HepG2 (cell line): Measurements from ENCODE around the gene PDZD8. TPM values are rescaled to one million over a fixed set of nuclear protein-coding genes. Genes with fewer than 3 reads are reported as not detected.
A peak's percentile ranks its signal among the peaks of the same experiment; 100 is the strongest.

Experiments
- ATAC-seq: fragments of 200-7000 bp; cut with Tn5 transposase; 3 replicates; pipeline ENCODE4 v1.9.1; 2020; ENCODE audit warnings: mild to moderate bottlenecking, moderate library complexity
- BruUV-seq: library from RNA; stranded (reverse); fragments of 400-500 nt; replicated peaks from 2 replicates; lab custom pipeline; 2021; lab: Mats Ljungman, UMichigan
- CTCF ChIA-PET: fragments of 300-600 bp; formaldehyde crosslinking; extraction: SDS; loops from one replicate; lab custom pipeline; 2021; ENCODE audit warnings: low total read pairs, inconsistent platforms, low intra/inter-chr PET ratio; lab: Yijun Ruan, JAX
- POLR2A ChIA-PET: fragments of 350-600 bp; sonication (Branson Sonifier 250); formaldehyde crosslinking; loops from one replicate; lab custom pipeline; 2020; ENCODE audit warnings: antibody characterized with exemption, inconsistent platforms; lab: Yijun Ruan, JAX
- DNase-seq: peaks from one replicate; pipeline ENCODE4 v3.0.0-alpha.2; 2015; ENCODE audit warnings: low spot score
- FAIRE-seq: peaks from 3 replicates; lab custom pipeline; 2011; peaks lifted over from hg19 to GRCh38; lab: Jason Lieb, UNC
- H2AFZ ChIP-seq: one replicate; pipeline ENCODE4 v1.6.1; 2011; ENCODE audit warnings: low read length, inconsistent platforms
- H3K27ac ChIP-seq: fragments of 300-600 bp; 3 replicates; pipeline ENCODE4 v1.8.0; 2011; ENCODE audit warnings: mixed run types, mild to moderate bottlenecking, mixed read lengths, low read length, inconsistent platforms; ENCODE audit not compliant: insufficient read depth; ENCODE audit errors: extremely low read length
- H3K27me3 ChIP-seq, 2 experiments: fragments of 200-600 bp in 1 of 2; 2 replicates in 1 of 2; 3 replicates in 1 of 2; pipeline versions ENCODE4 v1.6.0 to v1.8.0; 2011; ENCODE audit warnings: low read length in 2 of 2, mild to moderate bottlenecking in 2 of 2, moderate library complexity in 2 of 2, inconsistent platforms in 1 of 2; ENCODE audit not compliant: insufficient read depth in 2 of 2, control insufficient read depth in 1 of 2
- H3K36me3 ChIP-seq, 2 experiments: fragments of 200-600 bp in 1 of 2; replicated peaks in 1 of 2; 2 replicates in 1 of 2; 3 replicates in 1 of 2; pipeline versions ENCODE4 v1.5.1 to v1.8.0; 2011; ENCODE audit warnings: low read length in 2 of 2, inconsistent platforms in 1 of 2; ENCODE audit not compliant: insufficient read depth in 2 of 2, control insufficient read depth in 1 of 2
- H3K4me1 ChIP-seq: 2 replicates; pipeline ENCODE4 v1.5.1; 2012; ENCODE audit warnings: low read length, inconsistent platforms; ENCODE audit not compliant: insufficient read depth
- H3K4me2 ChIP-seq: 2 replicates; pipeline ENCODE4 v1.6.0; 2011; ENCODE audit warnings: low read depth, low read length, inconsistent platforms
- H3K4me3 ChIP-seq, 3 experiments: fragments of 200-600 bp in 1 of 3; sonication (generic), shearing (Covaris generic) in 1 of 3; replicated peaks in 1 of 3; 2 replicates each; pipeline ENCODE4 v1.5.1; 2011 to 2016; ENCODE audit warnings: low read length in 3 of 3, inconsistent platforms in 2 of 3, low read depth in 2 of 3, mild to moderate bottlenecking in 2 of 3, control low read depth in 1 of 3, mixed read lengths in 1 of 3; ENCODE audit not compliant: insufficient read depth in 1 of 3
- H3K79me2 ChIP-seq: one replicate; pipeline ENCODE4 v1.6.1; 2011; ENCODE audit warnings: low read length, inconsistent platforms; ENCODE audit not compliant: insufficient read depth
- H3K9ac ChIP-seq: 2 replicates; pipeline ENCODE4 v1.6.0; 2011; ENCODE audit warnings: mild to moderate bottlenecking, low read depth, low read length, inconsistent platforms; ENCODE audit not compliant: insufficient read depth
- H3K9me3 ChIP-seq: 2 replicates; pipeline ENCODE4 v1.5.1; 2012; ENCODE audit warnings: mild to moderate bottlenecking, low read length
- H4K20me1 ChIP-seq: 2 replicates; pipeline ENCODE4 v1.6.0; 2011; ENCODE audit warnings: inconsistent platforms, mild to moderate bottlenecking, low read length, moderate library complexity; ENCODE audit not compliant: insufficient read depth
- CEBPB ChIP-seq: IDR thresholded peaks from 2 replicates; pipeline ENCODE4 v1.6.1; 2011; ENCODE audit warnings: low read depth, low read length, improper control_type of control experiment, borderline replicate concordance
- NR3C1 ChIP-seq: sonication (generic); formaldehyde crosslinking; IDR thresholded peaks from 2 replicates; pipeline ENCODE4 v1.4.0; 2020; ENCODE audit warnings: missing genetic modification reagents
- PRPF4 ChIP-seq: fragments of 200-400 bp; formaldehyde crosslinking; IDR thresholded peaks from 2 replicates; pipeline ENCODE4 v1.6.1; 2016; ENCODE audit warnings: low read length, low read depth; ENCODE audit not compliant: poor library complexity, severe bottlenecking
- ZMYM3 ChIP-seq: sonication (generic); formaldehyde crosslinking; IDR thresholded peaks from 2 replicates; pipeline ENCODE4 v1.5.1; 2020; ENCODE audit warnings: mild to moderate bottlenecking, missing genetic modification reagents
- ZNF232 ChIP-seq: sonication (generic); formaldehyde crosslinking; IDR thresholded peaks from 2 replicates; pipeline ENCODE4 v1.4.0; 2020; ENCODE audit warnings: missing genetic modification reagents, borderline replicate concordance
- ZNF503 ChIP-seq: sonication (generic); formaldehyde crosslinking; IDR thresholded peaks from 2 replicates; pipeline ENCODE4 v1.4.0; 2020; ENCODE audit warnings: missing genetic modification reagents
- ZNF646 ChIP-seq: sonication (generic); formaldehyde crosslinking; IDR thresholded peaks from 2 replicates; pipeline ENCODE4 v1.9.0; 2021; ENCODE audit warnings: mild to moderate bottlenecking, missing genetic modification reagents
- ZNF691 ChIP-seq: sonication (generic); formaldehyde crosslinking; IDR thresholded peaks from 2 replicates; pipeline ENCODE4 v1.4.0; 2020; ENCODE audit warnings: missing genetic modification reagents, low read depth, mild to moderate bottlenecking, borderline replicate concordance
- whole genome bisulfite sequencing: methylation state at CpG from one replicate; pipeline ENCODE4 v1.1.6; 2017; ENCODE audit warnings: low lambda C conversion rate; 5-methylcytosine and 5-hydroxymethylcytosine counted together
- in situ Hi-C: cut with HindIII; loops from 2 replicates; pipeline ENCODE4 v1.10.0; 2017; ENCODE audit warnings: low pct_unique_long_range_greater_than_20kb; ENCODE audit not compliant: extremely low pct_ligation_motif_present
- intact Hi-C: fragments of 100-400 bp; cut with micrococcal nuclease; formaldehyde crosslinking; loops from one replicate; pipeline ENCODE4 v1.10.0; 2022; ENCODE audit not compliant: unreplicated experiment
- polyA plus RNA-seq, 8 experiments: library from polyadenylated mRNA; depleted of rRNA in 3 of 8; stranded (reverse) in 7 of 8; unstranded in 1 of 8; fragments of >200 nt; fragmentation: Illumina TruSeq in 4 of 8; extraction: Trizol in 4 of 8; gene quantifications; 2 replicates each; pipeline versions ENCODE4 v1.2.1 to v1.2.3, GENCODE V29; 2011 to 2016; ENCODE audit warnings: low read depth in 4 of 8, missing spikeins in 1 of 8, mixed read lengths in 1 of 8; ENCODE audit not compliant: insufficient read depth in 1 of 8
- total RNA-seq, 5 experiments: library from RNA; depleted of rRNA; stranded (reverse); fragments of >200 nt; fragmentation: Illumina TruSeq; extraction: Trizol; gene quantifications; 2 replicates each; pipeline ENCODE4 v1.2.3, GENCODE V29; 2016; ENCODE audit warnings: low read depth in 1 of 5

Gene PDZD8
- total and polyA plus RNA-seq, 2 of the 13 experiments (the other 11 are each of a cell fraction or from before 2014, with no cell fraction given) = 11.2 to 32.0 TPM

GRCh38 chr10:117364110-117364960 lies 10.9 kb downstream of the PDZD8 start:
- POLR2A ChIA-PET = no interaction called here
- FAIRE-seq = no peak
- 82% methylated on average over 6 of the region's 6 CpGs for WGBS
- Histone ChIP-seq H3K4me2 (peak overlapping the region; percentile 23), H3K4me1 (peaks cover 94% of the 10 kb centered on the region), H3K36me3 (no peaks in the 10 kb centered on the region), H4K20me1 (peaks cover 23% of the 10 kb centered on the region; the same call in 1 of the 2 replicates), H3K27me3 (no peaks in the 10 kb centered on the region), H3K4me3 (no peak overlapping the region), H3K79me2 (peaks cover 97% of the 10 kb centered on the region), H2AFZ (no peak overlapping the region), H3K9ac (0 out of 2 replicates have a peak overlapping the region, but pooled peaks have one; percentile 20), H3K9me3 (no peaks in the 10 kb centered on the region), H3K27ac (peak overlapping the region; percentile 27)
- no TSS peak for BruUV-seq
- in situ Hi-C loops = no loop called here
- CTCF ChIA-PET = no interaction called here
- intact Hi-C loops = no loop called here
- ATAC-seq = no peak
- TF ChIP-seq PRPF4 = peak; percentile 31
- TF ChIP-seq ZNF232 (CRISPR knock-in tag) = no peak
- no peak for TF ChIP-seq ZNF691 (CRISPR knock-in tag)
- TF ChIP-seq ZMYM3 (CRISPR knock-in tag) = 0 out of 2 replicates have a peak, but pooled peaks have one; percentile 31
- TF ChIP-seq ZNF646 (CRISPR knock-in tag) = peak; percentile 57; the same call in 1 of the 2 replicates
- no peak for TF ChIP-seq NR3C1 (CRISPR knock-in tag)
- no peak for TF ChIP-seq ZNF503 (CRISPR knock-in tag)
- TF ChIP-seq CEBPB = peak; percentile 73; the same call in 1 of the 2 replicates
- no peak for DNase-seq
